SW480 (cell line): ENCODE results near the gene RPP25.

ENCODE experiments used
- DNase-seq: peaks from one replicate; pipeline ENCODE4 v3.0.0-alpha.2; 2016; ENCODE audit warnings: low spot score

The RPP25 gene

GRCh38 chr15:74956648-74957475 is at the start of gene RPP25:
TSS of gene RPP25 (minus strand) at chr15:74956772. CDS start at chr15:74956583, 189 bp downstream.
- peak; percentile 73 for DNase-seq

- no peak for DNase-seq
Measured at GRCh38 chr15:75002398-75002797, 45.8 kb upstream of the RPP25 start.

GRCh38 chr15:75001310-75001709 is 44.7 kb upstream of the RPP25 start:
- no peak for DNase-seq

- DNase-seq = no peak
Measured at GRCh38 chr15:74997543-74997942, 41.0 kb upstream of the RPP25 start.

- DNase-seq = no peak
Measured at GRCh38 chr15:74997141-74997540, 40.6 kb upstream of the RPP25 start.

GRCh38 chr15:74995779-74996765 is 39.5 kb upstream of the RPP25 start:
- DNase-seq = no peak

- DNase-seq = peak; percentile 90
Measured at GRCh38 chr15:74995182-74995778, 38.7 kb upstream of the RPP25 start, which contains the start of gene SCAMP5. TSS of gene SCAMP5 (plus strand) at chr15:74995563. CDS start at chr15:75011840, 16,277 bp downstream.

GRCh38 chr15:74994685-74995084 is 38.1 kb upstream of the RPP25 start:
- no peak for DNase-seq

GRCh38 chr15:74994236-74994635 is 37.7 kb upstream of the RPP25 start:
- no peak for DNase-seq

GRCh38 chr15:74992619-74993018 is 36.0 kb upstream of the RPP25 start:
- DNase-seq = no peak

- DNase-seq = no peak
Measured at GRCh38 chr15:74989527-74989926, 33.0 kb upstream of the RPP25 start.

GRCh38 chr15:74988007-74988800 is 31.6 kb upstream of the RPP25 start:
- peak; percentile 74 for DNase-seq

GRCh38 chr15:74983725-74984231 is 27.2 kb upstream of the RPP25 start:
- peak; percentile 56 for DNase-seq

- DNase-seq = no peak
Measured at GRCh38 chr15:74982183-74982582, 25.6 kb upstream of the RPP25 start.

- peak; percentile 90 for DNase-seq
Measured at GRCh38 chr15:74978503-74978902, 21.9 kb upstream of the RPP25 start.

- no peak for DNase-seq
Measured at GRCh38 chr15:74978077-74978476, 21.5 kb upstream of the RPP25 start.

GRCh38 chr15:74977599-74977998 is 21.0 kb upstream of the RPP25 start:
- no peak for DNase-seq

GRCh38 chr15:74976159-74976558 is 19.6 kb upstream of the RPP25 start:
- no peak for DNase-seq

GRCh38 chr15:74967670-74968069 is 11.1 kb upstream of the RPP25 start:
- DNase-seq = no peak

- no peak for DNase-seq
Measured at GRCh38 chr15:74964794-74965193, 8.2 kb upstream of the RPP25 start.

GRCh38 chr15:74963213-74963612 is 6.6 kb upstream of the RPP25 start:
- no peak for DNase-seq
